ENCODE data around the gene RHOBTB3. TPM values are rescaled to one million over a fixed set of nuclear protein-coding genes. Genes with fewer than 3 reads are reported as not detected.

RHOBTB3 gene
- total RNA-seq, 1 experiment from 2014 or later = 285 TPM

DNA sequence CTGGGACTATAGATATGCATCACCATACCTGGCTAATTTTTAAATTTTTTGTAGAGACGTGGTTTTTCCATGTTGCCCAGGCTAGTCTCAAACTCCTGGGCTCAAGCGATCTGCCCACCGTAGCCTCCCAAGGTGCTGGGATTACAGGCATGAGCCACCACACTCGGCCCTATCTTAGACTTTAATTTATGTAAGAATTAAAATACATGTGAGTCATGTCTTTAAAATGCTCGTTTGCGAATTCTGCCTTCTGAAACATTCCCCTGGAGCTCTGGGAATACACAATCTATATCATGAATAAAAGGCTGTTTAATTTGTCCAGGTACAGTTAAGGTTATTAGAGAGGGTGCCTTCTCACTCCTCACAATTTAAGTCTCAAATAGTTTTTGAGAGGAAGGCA lies 32.8 kb downstream of the RHOBTB3 start:
- no peak for DNase-seq (ENCODE audit: low read depth)

DNA sequence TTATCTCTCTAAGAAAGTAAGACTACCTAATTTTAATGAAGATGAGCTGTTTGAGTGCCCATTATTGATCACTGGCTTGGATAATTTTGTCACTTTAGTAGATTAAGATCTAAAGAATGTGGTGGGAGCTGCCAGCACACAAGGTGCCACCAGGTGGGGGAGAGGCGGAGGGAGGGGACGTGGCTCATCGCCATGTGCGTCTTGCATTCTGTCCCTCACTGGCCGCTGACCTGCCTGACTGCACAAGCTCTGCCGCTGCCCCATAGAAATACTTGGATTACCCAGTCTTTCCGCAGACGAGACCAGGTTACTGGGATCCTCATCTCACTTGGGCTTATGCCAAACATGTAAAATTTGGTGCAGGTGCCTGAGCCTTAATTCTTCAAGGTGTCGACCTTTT lies 37.6 kb downstream of the RHOBTB3 start:
- DNase-seq (ENCODE audit: low read depth) = no peak

DNA sequence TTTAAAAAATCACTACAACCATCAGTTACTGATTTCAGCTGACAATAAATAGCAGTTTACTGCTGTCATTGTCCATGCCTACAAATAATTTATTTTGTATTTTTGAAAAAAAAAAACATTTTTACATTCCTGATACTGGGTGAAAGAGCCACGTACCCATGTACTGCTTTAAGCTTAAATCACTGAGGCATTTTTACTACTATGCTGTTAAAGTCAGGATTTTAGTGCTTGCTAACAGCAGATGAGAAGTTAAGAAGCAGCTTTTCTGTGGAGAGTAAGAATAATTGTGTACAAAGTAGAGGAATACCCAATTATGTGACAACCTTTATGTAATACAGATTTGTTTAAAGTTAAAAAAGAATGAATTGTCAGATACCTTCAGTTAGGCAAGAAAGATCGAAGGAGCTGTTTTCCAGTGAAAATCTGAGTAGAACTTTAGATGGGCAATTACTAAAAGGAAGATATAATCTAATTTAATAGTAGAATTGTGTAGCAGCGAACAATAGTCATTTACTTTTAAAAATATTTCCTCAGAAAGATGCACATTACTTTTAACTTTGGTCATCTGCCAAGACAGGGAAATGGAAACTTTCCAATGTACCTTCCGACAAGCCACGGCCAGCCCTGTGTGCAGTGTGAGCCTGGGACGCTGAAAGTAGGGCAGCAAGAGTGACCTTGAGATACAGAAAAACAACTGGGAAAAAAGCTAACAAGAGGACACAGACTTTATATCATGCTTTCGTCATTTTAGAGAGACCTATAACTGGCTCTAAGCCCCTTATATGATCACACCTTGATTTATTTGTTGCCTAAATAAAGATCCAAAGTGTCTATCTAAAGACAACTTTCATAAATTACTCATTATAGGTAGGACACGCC lies 39.9 kb downstream of the RHOBTB3 start:
- no peak for DNase-seq (ENCODE audit: low read depth)

DNA sequence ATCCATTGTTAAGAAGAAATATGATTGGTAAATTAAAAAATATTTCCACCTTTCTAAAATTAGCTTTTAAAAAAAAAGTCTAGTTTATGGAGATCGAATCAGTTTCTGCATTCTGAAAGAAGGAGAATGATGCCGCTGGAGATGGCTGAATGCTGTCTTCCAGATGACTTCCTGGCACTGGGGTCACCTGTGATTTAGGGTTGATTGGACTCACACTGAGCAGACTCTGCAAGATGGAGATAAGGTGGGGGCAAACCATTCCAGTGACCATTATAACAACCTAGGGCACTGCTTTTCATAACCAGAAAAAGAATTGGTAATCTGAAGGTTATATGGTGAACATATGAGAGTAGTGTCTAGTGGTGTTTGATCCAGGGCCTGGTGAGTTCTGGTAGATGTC lies 40.8 kb downstream of the RHOBTB3 start:
- DNase-seq (ENCODE audit: low read depth) = no peak

DNA sequence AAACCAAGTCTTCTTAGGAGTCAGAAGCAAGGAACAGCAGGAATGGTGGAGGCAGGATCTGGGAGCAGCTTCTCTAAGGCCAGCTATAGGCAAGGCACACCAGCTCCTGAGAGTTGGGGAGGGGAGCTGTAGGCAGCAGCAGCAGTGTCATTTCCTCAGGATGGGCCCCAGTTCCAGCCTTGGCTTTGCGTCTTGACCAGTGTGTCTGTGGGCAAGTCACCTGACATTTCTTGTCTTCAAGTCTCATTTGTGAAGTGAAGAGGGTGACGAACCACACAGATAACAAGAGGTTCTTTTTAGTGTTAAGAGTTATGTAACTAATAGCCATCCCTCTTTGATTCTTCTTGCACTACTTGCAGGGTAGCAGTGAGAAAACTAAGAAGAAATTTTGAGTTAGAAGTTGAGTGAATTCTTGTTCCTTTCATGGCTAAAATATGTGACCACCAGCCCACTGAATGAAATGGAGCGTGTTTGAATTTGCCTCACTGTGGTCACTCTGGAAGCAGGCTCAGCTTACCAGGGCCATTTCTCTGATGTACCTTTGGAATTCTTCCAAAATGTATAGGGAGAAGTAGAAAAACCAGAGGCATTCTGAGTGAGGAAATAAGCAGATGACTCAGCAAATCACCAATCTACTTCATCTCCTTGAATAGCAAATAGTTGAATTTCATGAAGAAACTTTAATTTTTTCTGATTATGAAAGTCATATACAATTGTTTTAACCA lies 42.4 kb downstream of the RHOBTB3 start:
- DNase-seq (ENCODE audit: low read depth) = peak; percentile 62

DNA sequence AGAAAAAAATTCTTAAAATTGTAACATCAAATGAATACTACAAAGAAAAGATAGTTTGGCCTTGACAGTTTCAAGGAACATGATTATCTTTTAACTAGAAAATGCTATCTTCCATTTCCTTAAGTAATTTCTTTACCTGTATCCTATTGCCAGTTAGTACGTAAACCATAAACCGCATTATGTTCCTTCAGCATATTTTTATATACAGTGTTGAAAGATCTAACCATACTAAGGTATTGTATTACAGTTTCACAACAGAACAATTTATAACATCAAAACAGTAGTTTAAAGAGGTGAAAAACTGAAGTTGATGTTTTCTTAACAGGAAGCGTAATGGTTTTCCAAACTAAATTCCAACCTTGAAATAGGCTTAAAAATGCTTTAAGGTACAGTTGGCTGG lies 46.3 kb downstream of the RHOBTB3 start:
- DNase-seq (ENCODE audit: low read depth) = no peak

DNA sequence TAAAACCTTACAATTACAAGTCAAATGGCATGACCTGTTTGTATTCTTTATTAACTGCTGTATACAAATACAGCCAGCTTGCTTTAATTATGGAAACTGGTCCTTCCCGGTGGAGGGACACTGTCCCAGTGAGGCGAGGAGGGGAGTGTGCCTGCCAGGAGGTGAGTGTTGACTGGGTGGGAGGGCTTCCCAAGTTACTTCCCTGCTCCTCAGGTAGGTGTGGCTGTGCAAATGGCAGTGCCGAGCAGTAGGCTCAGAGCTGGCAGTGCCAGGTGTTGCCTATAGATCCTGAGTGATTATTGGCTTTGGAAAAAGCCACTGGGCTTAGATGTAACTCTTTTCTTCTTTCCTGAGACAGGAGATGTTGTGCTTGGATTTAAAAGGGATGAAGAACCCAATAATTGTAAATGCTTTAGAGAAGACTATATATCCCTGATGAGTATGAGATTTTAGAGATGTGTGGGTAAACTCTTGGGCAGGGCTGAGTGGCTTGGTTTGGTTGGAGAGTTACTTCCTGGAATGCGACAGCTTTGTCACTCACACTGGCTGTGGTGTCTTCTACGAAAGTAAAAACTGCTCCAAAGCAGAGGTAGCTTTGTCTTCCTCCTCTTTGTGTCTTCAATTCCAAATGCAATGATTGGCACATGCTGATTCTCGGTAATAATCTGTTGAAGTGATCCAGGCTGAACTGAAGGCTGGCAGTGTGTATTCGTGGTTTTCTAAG lies 47.7 kb downstream of the RHOBTB3 start:
- no peak for DNase-seq (ENCODE audit: low read depth)

DNA sequence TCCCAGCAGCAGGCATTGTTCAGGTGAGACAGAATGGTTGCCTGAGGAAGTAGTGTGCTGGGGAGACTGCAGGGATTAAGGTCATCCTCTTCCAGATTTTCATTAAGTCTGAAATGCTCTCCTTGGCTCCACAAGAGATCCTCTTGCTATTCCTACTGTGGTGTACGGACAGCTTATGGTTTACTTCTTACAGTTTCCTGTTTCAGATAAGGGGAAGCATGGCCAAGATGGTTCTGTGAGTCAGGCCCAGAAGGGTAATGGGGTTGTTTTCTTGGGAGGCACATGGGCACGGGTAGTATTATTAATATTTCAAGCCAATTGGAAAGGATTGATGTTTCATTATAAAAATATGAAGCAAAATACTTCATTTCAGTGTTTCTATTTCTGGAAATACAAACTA lies 48.5 kb downstream of the RHOBTB3 start:
- no peak for DNase-seq (ENCODE audit: low read depth)

DNA sequence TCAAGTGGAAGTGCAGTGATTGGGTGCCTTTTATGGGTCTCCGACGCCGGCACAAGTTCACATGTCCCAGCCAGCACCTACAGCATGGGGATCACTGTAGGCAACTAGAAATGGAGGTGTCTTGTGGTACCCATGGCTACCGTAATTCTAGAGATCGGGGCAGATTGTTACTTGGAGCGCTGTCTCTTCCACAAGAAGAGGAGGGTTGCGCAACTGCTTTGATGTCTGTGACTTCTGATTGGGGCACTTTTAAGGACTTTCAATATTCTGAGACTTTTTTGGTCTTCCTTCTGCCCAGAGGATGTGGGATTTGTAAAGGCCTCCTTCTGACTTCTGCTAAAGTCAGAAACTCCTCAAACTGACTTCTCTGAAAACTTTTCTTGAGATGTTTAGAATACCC lies 49.5 kb downstream of the RHOBTB3 start:
- no peak for DNase-seq (ENCODE audit: low read depth)

DNA sequence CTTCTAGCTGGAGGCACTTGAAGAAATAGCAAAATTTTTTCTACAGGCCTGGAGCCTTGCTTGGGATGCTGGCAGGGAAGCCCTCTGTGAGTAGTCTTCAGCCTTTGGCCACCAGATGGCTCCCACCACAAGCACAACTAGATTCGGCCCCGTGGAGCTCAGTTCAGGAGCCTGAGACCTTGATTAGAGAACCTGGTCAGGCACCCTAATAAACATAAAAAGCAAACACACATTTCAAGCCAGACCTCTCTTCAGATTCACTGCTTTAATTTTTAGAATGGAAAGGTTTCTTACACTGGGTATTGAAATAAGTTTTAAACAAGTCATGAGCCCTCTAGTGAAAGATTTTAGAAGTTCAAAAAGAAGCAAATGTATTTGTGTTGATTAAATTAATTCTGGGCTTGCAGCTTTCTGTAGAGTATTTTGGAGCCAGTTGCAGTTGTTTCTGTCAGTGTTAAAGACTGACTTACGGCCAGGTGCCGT lies 50.0 kb downstream of the RHOBTB3 start:
- DNase-seq (ENCODE audit: low read depth) = peak; percentile 72

DNA sequence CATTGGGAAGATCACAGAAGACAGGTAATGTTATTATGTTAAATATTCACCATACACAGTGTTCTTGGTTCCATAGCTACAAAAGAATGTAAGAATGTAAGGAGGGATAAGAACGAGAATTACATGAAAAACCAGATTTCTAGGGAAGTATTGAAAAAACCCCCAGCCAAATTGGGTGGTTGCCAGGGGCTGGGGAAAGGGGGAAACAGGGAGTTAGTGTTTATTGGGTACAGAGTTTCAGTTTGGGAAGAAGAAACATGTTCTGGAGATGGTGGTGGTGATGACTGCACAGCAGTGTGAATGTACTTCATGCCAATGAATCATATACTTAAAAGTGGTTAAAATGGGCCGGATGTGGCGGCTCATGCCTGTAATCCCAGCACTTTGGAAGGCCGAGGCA lies 51.0 kb downstream of the RHOBTB3 start:
- DNase-seq (ENCODE audit: low read depth) = no peak

DNA sequence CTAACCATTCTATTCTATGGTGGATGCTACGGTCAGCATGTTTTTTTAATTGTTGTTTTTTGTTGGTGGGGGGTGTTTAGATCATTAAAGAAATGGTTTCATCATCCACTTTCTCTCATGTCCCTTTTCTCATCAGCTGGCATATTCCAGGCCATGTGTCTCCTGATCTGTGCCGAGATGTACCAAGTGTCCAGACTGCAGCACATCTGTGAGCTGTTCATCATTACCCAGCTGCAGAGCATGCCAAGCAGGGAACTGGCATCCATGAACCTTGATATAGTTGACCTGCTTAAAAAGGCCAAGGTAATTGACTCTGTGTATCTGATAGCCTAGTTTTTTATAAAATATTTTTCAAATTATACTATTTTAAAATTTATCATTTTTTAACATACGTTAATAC lies 52.5 kb downstream of the RHOBTB3 start:
- no peak for DNase-seq (ENCODE audit: low read depth)

DNA sequence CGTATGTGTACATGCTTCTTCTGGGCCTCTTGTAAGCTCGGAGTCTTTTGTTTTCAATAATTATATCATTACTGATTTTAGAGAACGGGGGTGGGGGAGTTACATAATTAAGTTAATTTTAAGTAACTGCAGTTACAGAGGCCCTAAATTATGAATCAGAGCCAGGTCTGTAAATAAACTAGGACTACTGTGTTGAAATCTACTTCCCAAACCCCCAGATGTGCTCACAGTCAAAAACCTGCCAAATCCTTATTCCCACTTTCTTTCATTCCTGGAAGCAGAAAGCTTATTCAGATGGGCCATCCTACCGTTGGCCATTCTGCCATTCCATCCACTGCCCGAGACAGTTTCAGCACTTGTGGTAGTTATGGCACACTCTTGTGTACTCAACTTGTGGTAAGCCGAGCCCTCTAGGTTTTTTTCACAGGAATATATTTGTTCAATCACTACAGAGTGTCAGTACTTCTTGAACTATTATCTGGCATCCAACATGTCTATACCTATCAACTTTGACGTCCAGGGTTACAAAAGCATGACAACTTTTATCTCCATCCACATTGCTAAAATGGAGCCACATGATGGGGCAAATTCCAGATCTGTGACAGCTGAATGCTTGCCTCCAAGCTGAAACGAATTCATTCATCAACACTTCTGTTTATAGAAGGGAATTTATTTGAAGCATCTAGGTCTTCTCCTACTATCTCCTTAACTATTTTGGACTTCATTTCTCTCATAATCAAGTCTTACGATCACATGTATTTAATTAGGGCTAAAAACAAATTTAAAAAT lies 53.6 kb downstream of the RHOBTB3 start:
- no peak for DNase-seq (ENCODE audit: low read depth)

DNA sequence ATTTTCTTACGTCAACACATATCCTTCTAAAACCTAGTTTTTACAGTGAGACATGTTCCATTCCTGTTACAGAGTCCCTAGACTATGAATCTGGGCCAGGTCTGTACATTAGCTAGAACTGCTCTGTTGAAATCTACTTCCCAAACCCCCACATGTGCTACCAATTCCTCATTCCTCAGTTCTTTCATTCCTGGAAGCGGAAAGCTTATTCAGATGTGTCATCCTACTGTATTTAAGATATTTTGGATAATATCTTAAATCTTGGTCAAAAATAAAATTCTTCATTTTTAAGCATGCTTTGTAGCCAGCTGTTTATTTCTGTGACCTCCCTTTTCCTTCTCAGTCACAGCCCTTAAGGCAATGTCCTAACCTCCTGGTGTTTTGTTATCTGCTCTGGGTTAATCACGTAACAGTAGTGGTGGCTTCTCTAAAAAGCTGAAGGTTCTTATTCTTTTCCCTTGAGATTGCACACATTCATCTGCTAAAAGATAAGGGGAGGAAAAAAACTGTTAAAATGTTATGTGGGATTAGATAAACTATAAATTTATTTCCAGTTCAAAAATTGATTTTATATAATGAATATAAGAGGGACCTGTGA lies 55.8 kb downstream of the RHOBTB3 start:
- no peak for DNase-seq (ENCODE audit: low read depth)

DNA sequence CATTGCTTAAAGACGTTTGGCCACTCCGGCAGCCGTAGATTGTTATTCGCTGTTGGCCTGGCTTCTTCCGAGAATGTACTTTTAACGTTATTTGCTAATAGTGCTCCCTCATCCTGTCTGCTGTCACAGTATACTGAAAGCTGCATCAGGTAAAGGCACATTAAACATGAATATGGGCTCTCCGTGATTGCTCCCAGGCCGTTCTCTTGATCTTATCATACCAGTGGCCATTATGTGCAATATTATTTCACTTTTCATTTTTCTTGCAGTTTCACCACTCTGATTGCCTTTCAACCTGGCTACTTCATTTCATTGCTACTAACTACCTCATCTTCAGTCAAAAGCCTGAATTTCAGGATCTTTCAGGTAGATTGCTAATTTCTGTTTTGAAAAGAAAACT lies 57.4 kb downstream of the RHOBTB3 start:
- DNase-seq (ENCODE audit: low read depth) = no peak

DNA sequence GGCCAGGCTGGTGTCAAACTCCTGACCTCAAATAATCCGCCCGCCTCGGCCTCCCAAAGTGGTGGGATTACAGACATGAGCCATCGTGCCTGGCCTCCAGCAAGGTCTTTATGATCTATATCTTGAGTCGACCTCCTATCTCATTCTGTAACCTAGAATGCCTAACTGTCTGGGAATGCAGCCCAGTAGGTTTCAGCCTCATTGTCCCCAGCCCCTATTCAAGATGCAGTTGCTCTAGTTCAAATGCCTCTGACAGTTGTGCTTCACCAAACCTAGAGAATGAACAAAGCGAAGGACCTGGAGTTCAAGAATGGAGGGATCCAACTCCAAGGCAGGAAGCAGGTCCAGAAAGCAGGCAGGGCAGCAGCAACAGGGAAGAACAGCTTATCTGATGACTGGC lies 60.6 kb downstream of the RHOBTB3 start:
- DNase-seq (ENCODE audit: low read depth) = no peak

DNA sequence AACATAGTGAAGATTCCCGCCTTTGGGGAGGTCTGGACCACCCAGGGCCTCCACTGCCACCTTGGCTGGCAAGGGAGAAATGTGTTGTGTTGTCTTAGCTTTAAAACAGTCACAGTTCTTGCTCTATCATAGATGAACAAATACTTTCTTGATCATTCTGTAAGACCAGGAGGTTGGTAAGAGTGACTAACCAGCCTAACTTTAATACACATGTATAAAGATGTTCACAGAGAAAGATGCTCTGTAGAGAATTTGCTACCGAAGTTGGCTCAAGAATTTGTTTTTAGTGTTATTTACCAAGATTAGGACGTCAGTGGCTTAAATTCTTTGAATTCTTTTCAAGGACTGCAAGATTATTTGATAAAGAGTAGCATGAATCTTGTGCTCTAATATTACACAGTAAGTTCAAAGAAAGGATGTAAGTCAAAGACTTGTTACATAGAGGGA lies 63.0 kb downstream of the RHOBTB3 start:
- no peak for DNase-seq (ENCODE audit: low read depth)

DNA sequence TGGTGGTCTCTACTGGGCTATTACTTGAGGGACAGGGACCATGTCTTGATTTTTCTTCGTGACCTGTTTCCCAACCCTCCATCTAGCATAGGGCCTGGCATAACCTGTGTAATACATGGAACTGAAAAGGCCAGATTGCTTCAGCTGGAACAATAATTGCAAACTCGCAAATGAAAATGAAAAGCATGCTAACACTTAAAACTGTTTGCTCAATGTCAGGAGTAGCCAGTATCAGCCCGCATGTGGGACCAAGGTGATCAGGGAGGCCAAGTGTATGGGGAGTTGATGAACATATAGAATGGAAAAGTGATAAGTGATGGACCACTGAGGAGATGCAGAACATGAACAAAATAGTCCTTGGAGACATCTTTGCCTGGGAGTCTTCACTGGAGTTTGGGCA lies 66.2 kb downstream of the RHOBTB3 start:
- DNase-seq (ENCODE audit: low read depth) = no peak

DNA sequence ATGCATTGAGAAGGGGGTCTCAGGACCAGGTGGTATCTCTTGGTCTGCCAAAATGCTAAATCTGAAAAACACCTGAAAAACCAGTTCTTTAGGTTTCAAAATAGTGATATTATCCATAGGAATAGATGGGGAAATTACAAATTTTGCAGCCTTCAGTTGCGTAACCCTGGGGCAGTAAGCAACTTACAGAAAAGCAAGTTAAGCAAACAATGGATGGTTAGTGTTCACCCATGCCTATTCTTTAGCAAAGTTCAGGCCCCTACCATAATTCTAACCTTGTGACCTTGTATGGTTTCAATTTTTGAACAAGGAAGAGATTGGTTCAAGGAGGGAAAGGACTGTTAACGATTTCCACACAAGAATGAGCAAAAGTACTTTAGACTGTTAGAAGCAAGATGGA lies 66.9 kb downstream of the RHOBTB3 start:
- DNase-seq (ENCODE audit: low read depth) = no peak

DNA sequence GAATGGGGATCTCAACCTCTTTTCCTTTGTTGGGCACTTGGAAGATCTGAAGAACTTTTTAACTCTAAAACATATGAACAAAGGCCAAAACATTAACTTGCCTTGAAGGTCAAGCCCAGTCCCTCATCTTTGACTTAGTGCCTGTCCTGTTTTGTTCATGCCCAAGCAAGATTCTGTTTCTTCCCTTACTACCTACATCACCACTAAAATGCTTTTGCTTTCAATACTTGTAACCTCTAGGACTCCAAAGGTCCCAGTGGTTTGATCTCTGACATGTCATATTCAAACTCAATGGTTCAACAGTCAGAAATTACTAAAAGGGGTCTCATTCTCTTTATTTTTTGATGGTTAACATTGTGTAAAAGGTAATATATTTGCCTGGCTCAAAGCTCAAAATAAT lies 67.4 kb downstream of the RHOBTB3 start:
- DNase-seq (ENCODE audit: low read depth) = no peak

All from LHCN-M2 (cell line).